A673 (cell line): Measurements from ENCODE around the gene STAG1.

Experiments
- CTCF ChIP-seq: fragments of 300-800, 200-600 bp; sonication (generic); conservative IDR thresholded peaks from 2 replicates; pipeline ENCODE4 v1.5.1; 2017; ENCODE audit warnings: low read depth, mild to moderate bottlenecking, antibody characterized with exemption, low read length, moderate library complexity, mixed read lengths
- EZH2 ChIP-seq: fragments of 200-600 bp; sonication (generic); IDR thresholded peaks from 2 replicates; pipeline ENCODE4 v1.6.1; 2017; ENCODE audit warnings: borderline replicate concordance, low read depth, mild to moderate bottlenecking, mixed read lengths, antibody characterized with exemption, low read length; ENCODE audit not compliant: poor library complexity, severe bottlenecking

- TF ChIP-seq CTCF (no peak), EZH2 (no peak)
Observed at GRCh38 chr3:136544532-136544931, 207.6 kb downstream of the STAG1 start.
